Ammon's horn (tissue), 1 donor: Measurements from ENCODE around the gene IPP.
"Not testable (repeated sequence)": the region's sequence is repeated elsewhere in the genome, so short reads cannot be mapped to it uniquely, and the experiment has no call there.

Experiments used
- DNase-seq: peaks from one replicate; pipeline ENCODE4 v3.0.0-alpha.2; 2016; ENCODE audit warnings: low spot score

IPP gene

GRCh38 chr1:45750298-45751038, at the start of gene IPP:
Gene IPP, minus strand, starts transcription at chr1:45750653. Its CDS starts 4,242 bp downstream, at chr1:45746411.
- peak; percentile 95 for DNase-seq

GRCh38 chr1:45796946-45797345, 46.5 kb upstream of the IPP start:
- no peak for DNase-seq

- DNase-seq: no peak
Measured at GRCh38 chr1:45796381-45796780, 45.9 kb upstream of the IPP start.

GRCh38 chr1:45793942-45794604, 43.6 kb upstream of the IPP start:
- no peak for DNase-seq

- no peak for DNase-seq
Measured at GRCh38 chr1:45792744-45793143, 42.3 kb upstream of the IPP start.

- DNase-seq: no peak
Measured at GRCh38 chr1:45789601-45790000, 39.1 kb upstream of the IPP start.

GRCh38 chr1:45787905-45788304, 37.5 kb upstream of the IPP start:
- peak; percentile 68 for DNase-seq

GRCh38 chr1:45785583-45785982, 35.1 kb upstream of the IPP start:
- DNase-seq: no peak

- no peak for DNase-seq
Measured at GRCh38 chr1:45775794-45776193, 25.3 kb upstream of the IPP start.

- DNase-seq: no peak
Measured at GRCh38 chr1:45772971-45773370, 22.5 kb upstream of the IPP start.

GRCh38 chr1:45769261-45769932, 18.9 kb upstream of the IPP start:
- DNase-seq: no peak

GRCh38 chr1:45767035-45767434, 16.6 kb upstream of the IPP start:
- DNase-seq: no peak

- no peak for DNase-seq
Measured at GRCh38 chr1:45765999-45766792, 15.7 kb upstream of the IPP start.

GRCh38 chr1:45762291-45762690, 11.8 kb upstream of the IPP start:
- DNase-seq: no peak

- DNase-seq: no peak
Measured at GRCh38 chr1:45755697-45756096, 5.2 kb upstream of the IPP start.

GRCh38 chr1:45753248-45754037, 3.0 kb upstream of the IPP start:
- DNase-seq: no peak

GRCh38 chr1:45752441-45753052, 2.1 kb upstream of the IPP start:
- DNase-seq: no peak

- DNase-seq: no peak
Measured at GRCh38 chr1:45752014-45752413, 1.6 kb upstream of the IPP start.

- DNase-seq: not testable (repeated sequence)
Measured at GRCh38 chr1:45751039-45751838, 786 bp upstream of the IPP start.

GRCh38 chr1:45746922-45747321, 3.5 kb downstream of the IPP start:
- no peak for DNase-seq
